ENCODE measurements around the gene NPAS4. TPM values are rescaled to one million over a fixed set of nuclear protein-coding genes. Genes with fewer than 3 reads are reported as not detected.

The NPAS4 gene
- total and polyA plus RNA-seq, 9 of the 15 experiments (the other 6 are each of a cell fraction or from before 2014, with no cell fraction given): not detected

- TF ChIP-seq TEAD1 (CRISPR knock-in tag; IDR thresholded peaks at IDR 0.05): peak in 1 of 2 experiments; percentile 70; a peak in 1 of 4 replicates
- peak; percentile 60 for TF ChIP-seq NCOR1 (IDR thresholded peaks at IDR 0.05)
- no peak for TF ChIP-seq SRSF1 (IDR thresholded peaks at IDR 0.05; ENCODE audit: low read depth, low read length)
- TF ChIP-seq SPI1 (IDR thresholded peaks at IDR 0.05; ENCODE audit: borderline replicate concordance, low read depth, low read length): peak; percentile 31; the same call in 1 of the 2 replicates
- TF ChIP-seq ARID2 (IDR thresholded peaks at IDR 0.05): peak; percentile 95
- TF ChIP-seq UBTF (IDR thresholded peaks at IDR 0.05; ENCODE audit: borderline replicate concordance in 1 of 2, low read depth in 2 of 2, low read length in 2 of 2): 0 out of 4 replicates have a peak, but pooled peaks of 1 of the 2 experiments have one; percentile 33
- TF ChIP-seq FOXK1 (CRISPR knock-in tag; IDR thresholded peaks at IDR 0.05; ENCODE audit: borderline replicate concordance): 0 out of 2 replicates have a peak, but pooled peaks have one; percentile 50
- 0 out of 2 replicates have a peak, but pooled peaks have one; percentile 15 for TF ChIP-seq L3MBTL2 (IDR thresholded peaks at IDR 0.05)
- peak in 2 of 3 experiments; percentile 42 to 73 for TF ChIP-seq YY1 (IDR thresholded peaks at IDR 0.05; ENCODE audit: borderline replicate concordance in 1 of 3, control insufficient read depth in 1 of 3, extremely low read depth in 1 of 3, insufficient read depth in 3 of 3, insufficient read length in 1 of 3, insufficient replicate concordance in 2 of 3, low read depth in 1 of 3, low read length in 2 of 3)
- peak; percentile 78 for TF ChIP-seq RFX1 (IDR thresholded peaks at IDR 0.05)
- TF ChIP-seq C11orf30 (IDR thresholded peaks at IDR 0.05; ENCODE audit: low read depth): peak; percentile 50; the same call in 1 of the 2 replicates
- TF ChIP-seq LCOR (CRISPR knock-in tag; IDR thresholded peaks at IDR 0.05): peak; percentile 89
- TF ChIP-seq ZFP36 (IDR thresholded peaks at IDR 0.05; ENCODE audit: low read depth, low read length, partially characterized antibody): peak; percentile 60
- no peak for TF ChIP-seq GTF2A2 (tag; IDR thresholded peaks at IDR 0.05)
- peak in 1 of 3 experiments; percentile 31; a peak in 1 of 6 replicates for TF ChIP-seq ZBTB11 (CRISPR knock-in tag; IDR thresholded peaks at IDR 0.05)
- peak; percentile 98 for TF ChIP-seq XRCC5 (IDR thresholded peaks at IDR 0.05; ENCODE audit: low read depth, low read length)
- peak; percentile 40 for TF ChIP-seq JUND (IDR thresholded peaks at IDR 0.05; ENCODE audit: borderline replicate concordance, low read depth, low read length)
- no peak for TF ChIP-seq JUND (tag; IDR thresholded peaks at IDR 0.05; ENCODE audit: borderline replicate concordance, low read depth, low read length)
- peak; percentile 58; the same call in 1 of the 2 replicates for TF ChIP-seq MYC (IDR thresholded peaks at IDR 0.05; ENCODE audit: low read depth, low read length)
- no peak for TF ChIP-seq MYC (CRISPR knock-in tag; IDR thresholded peaks at IDR 0.05; ENCODE audit: borderline replicate concordance, low read depth)
- TF ChIP-seq ATF7 (IDR thresholded peaks at IDR 0.05): peak; percentile 35; the same call in 1 of the 2 replicates
- TF ChIP-seq ZSCAN29 (IDR thresholded peaks at IDR 0.05): no peak
Measured at GRCh38 chr11:66408488-66409214, 12.2 kb upstream of the NPAS4 start (continued).
